HepG2 (cell line): ENCODE measurements around the gene ARHGEF4. TPM values are rescaled to one million over a fixed set of nuclear protein-coding genes. Genes with fewer than 3 reads are reported as not detected.

ENCODE experiments used
- ATAC-seq: fragments of 200-7000 bp; cut with Tn5 transposase; 3 replicates; pipeline ENCODE4 v1.9.1; 2020; ENCODE audit warnings: mild to moderate bottlenecking, moderate library complexity
- BruUV-seq: library from RNA; stranded (reverse); fragments of 400-500 nt; replicated peaks from 2 replicates; lab custom pipeline; 2021; lab: Mats Ljungman, UMichigan
- CTCF ChIA-PET: fragments of 300-600 bp; formaldehyde crosslinking; extraction: SDS; loops from one replicate; lab custom pipeline; 2021; ENCODE audit warnings: low total read pairs, inconsistent platforms, low intra/inter-chr PET ratio; lab: Yijun Ruan, JAX
- POLR2A ChIA-PET: fragments of 350-600 bp; sonication (Branson Sonifier 250); formaldehyde crosslinking; loops from one replicate; lab custom pipeline; 2020; ENCODE audit warnings: antibody characterized with exemption, inconsistent platforms; lab: Yijun Ruan, JAX
- DNase-seq: peaks from one replicate; pipeline ENCODE4 v3.0.0-alpha.2; 2015; ENCODE audit warnings: low spot score
- FAIRE-seq: peaks from 3 replicates; lab custom pipeline; 2011; peaks lifted over from hg19 to GRCh38; lab: Jason Lieb, UNC
- H2AFZ ChIP-seq: one replicate; pipeline ENCODE4 v1.6.1; 2011; ENCODE audit warnings: low read length, inconsistent platforms
- H3K27ac ChIP-seq: fragments of 300-600 bp; 3 replicates; pipeline ENCODE4 v1.8.0; 2011; ENCODE audit warnings: mixed run types, mild to moderate bottlenecking, mixed read lengths, low read length, inconsistent platforms; ENCODE audit not compliant: insufficient read depth; ENCODE audit errors: extremely low read length
- H3K27me3 ChIP-seq, 2 experiments: fragments of 200-600 bp in 1 of 2; 2 replicates in 1 of 2; 3 replicates in 1 of 2; pipeline versions ENCODE4 v1.6.0 to v1.8.0; 2011; ENCODE audit warnings: low read length in 2 of 2, mild to moderate bottlenecking in 2 of 2, moderate library complexity in 2 of 2, inconsistent platforms in 1 of 2; ENCODE audit not compliant: insufficient read depth in 2 of 2, control insufficient read depth in 1 of 2
- H3K36me3 ChIP-seq, 2 experiments: fragments of 200-600 bp in 1 of 2; replicated peaks in 1 of 2; 2 replicates in 1 of 2; 3 replicates in 1 of 2; pipeline versions ENCODE4 v1.5.1 to v1.8.0; 2011; ENCODE audit warnings: low read length in 2 of 2, inconsistent platforms in 1 of 2; ENCODE audit not compliant: insufficient read depth in 2 of 2, control insufficient read depth in 1 of 2
- H3K4me1 ChIP-seq: 2 replicates; pipeline ENCODE4 v1.5.1; 2012; ENCODE audit warnings: low read length, inconsistent platforms; ENCODE audit not compliant: insufficient read depth
- H3K4me2 ChIP-seq: 2 replicates; pipeline ENCODE4 v1.6.0; 2011; ENCODE audit warnings: low read depth, low read length, inconsistent platforms
- H3K4me3 ChIP-seq, 3 experiments: fragments of 200-600 bp in 1 of 3; sonication (generic), shearing (Covaris generic) in 1 of 3; replicated peaks in 1 of 3; 2 replicates each; pipeline ENCODE4 v1.5.1; 2011 to 2016; ENCODE audit warnings: low read length in 3 of 3, inconsistent platforms in 2 of 3, low read depth in 2 of 3, mild to moderate bottlenecking in 2 of 3, control low read depth in 1 of 3, mixed read lengths in 1 of 3; ENCODE audit not compliant: insufficient read depth in 1 of 3
- H3K79me2 ChIP-seq: one replicate; pipeline ENCODE4 v1.6.1; 2011; ENCODE audit warnings: low read length, inconsistent platforms; ENCODE audit not compliant: insufficient read depth
- H3K9ac ChIP-seq: 2 replicates; pipeline ENCODE4 v1.6.0; 2011; ENCODE audit warnings: mild to moderate bottlenecking, low read depth, low read length, inconsistent platforms; ENCODE audit not compliant: insufficient read depth
- H3K9me3 ChIP-seq: 2 replicates; pipeline ENCODE4 v1.5.1; 2012; ENCODE audit warnings: mild to moderate bottlenecking, low read length
- H4K20me1 ChIP-seq: 2 replicates; pipeline ENCODE4 v1.6.0; 2011; ENCODE audit warnings: inconsistent platforms, mild to moderate bottlenecking, low read length, moderate library complexity; ENCODE audit not compliant: insufficient read depth
- CHD4 ChIP-seq: fragments of 200-600 bp; sonication (generic); IDR thresholded peaks from 2 replicates; pipeline ENCODE4 v1.7.0; 2017; ENCODE audit warnings: mild to moderate bottlenecking, low read length, borderline replicate concordance
- NCOA2 ChIP-seq: sonication (generic); formaldehyde crosslinking; IDR thresholded peaks from 2 replicates; pipeline ENCODE4 v1.8.0; 2022; ENCODE audit warnings: inconsistent platforms
- RCOR2 ChIP-seq: IDR thresholded peaks from 2 replicates; pipeline ENCODE4 v1.6.1; 2016; ENCODE audit warnings: missing biosample characterization, missing genetic modification reagents
- SALL1 ChIP-seq: sonication (generic); formaldehyde crosslinking; IDR thresholded peaks from 2 replicates; pipeline ENCODE4 v1.8.0; 2022; ENCODE audit warnings: mild to moderate bottlenecking, missing genetic modification reagents
- SP5 ChIP-seq: IDR thresholded peaks from 2 replicates; pipeline ENCODE4 v1.6.1; 2016; ENCODE audit warnings: low read depth, borderline replicate concordance
- SSRP1 ChIP-seq: IDR thresholded peaks from 2 replicates; pipeline ENCODE4 v1.6.1; 2016; ENCODE audit warnings: control low read depth
- ZBTB38 ChIP-seq: sonication (generic); formaldehyde crosslinking; IDR thresholded peaks from 2 replicates; pipeline ENCODE4 v1.5.1; 2020; ENCODE audit warnings: mild to moderate bottlenecking, missing genetic modification reagents
- ZMAT3 ChIP-seq: sonication (generic); formaldehyde crosslinking; conservative IDR thresholded peaks from 2 replicates; pipeline ENCODE4 v1.7.0; 2021; ENCODE audit warnings: missing genetic modification reagents
- WGBS: methylation state at CpG from one replicate; pipeline ENCODE4 v1.1.6; 2017; ENCODE audit warnings: low lambda C conversion rate; 5-methylcytosine and 5-hydroxymethylcytosine counted together
- in situ Hi-C: cut with HindIII; loops from 2 replicates; pipeline ENCODE4 v1.10.0; 2017; ENCODE audit warnings: low pct_unique_long_range_greater_than_20kb; ENCODE audit not compliant: extremely low pct_ligation_motif_present
- intact Hi-C: fragments of 100-400 bp; cut with micrococcal nuclease; formaldehyde crosslinking; loops from one replicate; pipeline ENCODE4 v1.10.0; 2022; ENCODE audit not compliant: unreplicated experiment
- polyA plus RNA-seq, 8 experiments: library from polyadenylated mRNA; depleted of rRNA in 3 of 8; stranded (reverse) in 7 of 8; unstranded in 1 of 8; fragments of >200 nt; fragmentation: Illumina TruSeq in 4 of 8; extraction: Trizol in 4 of 8; gene quantifications; 2 replicates each; pipeline versions ENCODE4 v1.2.1 to v1.2.3, GENCODE V29; 2011 to 2016; ENCODE audit warnings: low read depth in 4 of 8, missing spikeins in 1 of 8, mixed read lengths in 1 of 8; ENCODE audit not compliant: insufficient read depth in 1 of 8
- total RNA-seq, 5 experiments: library from RNA; depleted of rRNA; stranded (reverse); fragments of >200 nt; fragmentation: Illumina TruSeq; extraction: Trizol; gene quantifications; 2 replicates each; pipeline ENCODE4 v1.2.3, GENCODE V29; 2016; ENCODE audit warnings: low read depth in 1 of 5
- TF ChIP-seq, protein P1 (sequence below): fragments of 450-650 bp; IDR thresholded peaks from 2 replicates; pipeline ENCODE4 v1.6.1; 2017
- TF ChIP-seq, protein P2 (sequence below): sonication (generic); formaldehyde crosslinking; IDR thresholded peaks from 2 replicates; pipeline ENCODE4 v1.5.0; 2020; ENCODE audit warnings: mild to moderate bottlenecking, missing genetic modification reagents
- TF ChIP-seq, protein P3 (sequence below): sonication (generic); formaldehyde crosslinking; IDR thresholded peaks from 2 replicates; pipeline ENCODE4 v1.5.1; 2020; ENCODE audit warnings: mild to moderate bottlenecking, missing genetic modification reagents, moderate library complexity

The ARHGEF4 gene
- total and polyA plus RNA-seq, 2 of the 13 experiments (the other 11 are each of a cell fraction or from before 2014, with no cell fraction given) = 0.11 to 0.13 TPM

DNA sequence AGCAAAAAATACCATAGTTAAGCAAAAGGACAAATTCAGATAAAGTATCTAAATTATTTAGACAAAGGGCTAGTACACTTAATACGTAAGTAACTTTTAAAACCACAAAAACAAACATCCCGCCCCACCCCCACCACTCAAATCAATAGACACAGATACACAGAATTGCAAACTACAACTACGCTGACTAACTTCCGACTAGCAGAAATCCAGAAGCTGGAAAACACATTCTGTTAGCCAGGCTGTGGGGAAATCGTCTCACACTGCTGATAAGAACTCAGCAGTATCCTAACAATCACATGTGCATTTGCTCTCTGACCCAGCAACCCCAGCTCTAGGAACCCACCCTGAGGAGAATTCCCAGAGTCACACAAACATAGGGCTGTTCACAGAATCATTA is 240.0 kb downstream of the ARHGEF4 start (continued):
- TF ChIP-seq, protein P1, sequence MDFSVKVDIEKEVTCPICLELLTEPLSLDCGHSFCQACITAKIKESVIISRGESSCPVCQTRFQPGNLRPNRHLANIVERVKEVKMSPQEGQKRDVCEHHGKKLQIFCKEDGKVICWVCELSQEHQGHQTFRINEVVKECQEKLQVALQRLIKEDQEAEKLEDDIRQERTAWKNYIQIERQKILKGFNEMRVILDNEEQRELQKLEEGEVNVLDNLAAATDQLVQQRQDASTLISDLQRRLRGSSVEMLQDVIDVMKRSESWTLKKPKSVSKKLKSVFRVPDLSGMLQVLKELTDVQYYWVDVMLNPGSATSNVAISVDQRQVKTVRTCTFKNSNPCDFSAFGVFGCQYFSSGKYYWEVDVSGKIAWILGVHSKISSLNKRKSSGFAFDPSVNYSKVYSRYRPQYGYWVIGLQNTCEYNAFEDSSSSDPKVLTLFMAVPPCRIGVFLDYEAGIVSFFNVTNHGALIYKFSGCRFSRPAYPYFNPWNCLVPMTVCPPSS = no peak

DNA sequence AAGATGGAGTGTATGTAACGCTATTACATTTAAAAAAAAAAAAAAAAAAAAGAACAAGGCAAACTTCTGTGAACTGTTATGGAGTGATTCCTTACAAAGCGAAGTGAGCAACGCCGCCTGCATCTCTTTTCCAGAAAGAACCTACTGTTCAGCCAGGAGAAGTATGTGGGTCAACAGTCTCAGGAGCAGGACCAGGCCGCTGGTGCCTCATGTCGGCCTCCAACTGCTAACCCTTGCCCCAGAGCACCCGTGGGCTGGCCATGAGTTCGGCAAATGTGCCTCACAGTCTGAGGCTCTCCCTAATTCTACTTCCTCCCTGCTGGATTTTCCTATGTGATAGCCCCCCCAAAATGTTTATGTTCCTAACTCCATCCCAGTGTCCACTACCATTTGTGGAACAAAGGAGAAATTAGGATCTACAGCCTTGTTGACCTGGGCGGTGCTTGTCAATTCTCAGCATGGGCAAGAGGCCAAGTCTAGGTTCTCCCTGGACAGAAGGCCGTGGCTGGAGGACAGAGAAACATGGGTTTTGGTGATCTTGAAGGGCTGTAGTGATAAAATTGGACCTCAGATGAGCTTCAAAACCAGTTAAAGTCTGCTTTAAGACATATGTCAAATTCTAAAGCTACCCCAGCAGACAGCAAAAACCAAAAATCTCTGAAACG is 240.6 kb downstream of the ARHGEF4 start:
- peak overlapping the region; percentile 16; the same call in 1 of the 2 replicates for H3K4me2 ChIP-seq
- no peak overlapping the region for H3K4me3 ChIP-seq
- FAIRE-seq (no peak), ATAC-seq (peak; percentile 70), DNase-seq (no peak)
- H2AFZ ChIP-seq = no peak overlapping the region
- no peaks in the 10 kb centered on the region for H3K27me3 ChIP-seq
- TF ChIP-seq ZMAT3 (CRISPR knock-in tag) (0 out of 2 replicates have a peak, but pooled peaks have one; percentile 46), CHD4 (no peak), NCOA2 (CRISPR knock-in tag) (0 out of 2 replicates have a peak, but pooled peaks have one; percentile 1), SSRP1 (CRISPR knock-in tag) (no peak), SP5 (CRISPR knock-in tag) (0 out of 2 replicates have a peak, but pooled peaks have one; percentile 10), SALL1 (peak; percentile 40; the same call in 1 of the 2 replicates), RCOR2 (CRISPR knock-in tag) (0 out of 2 replicates have a peak, but pooled peaks have one; percentile 11), ZBTB38 (CRISPR knock-in tag) (peak; percentile 72; the same call in 1 of the 2 replicates)
- TF ChIP-seq, protein P2, sequence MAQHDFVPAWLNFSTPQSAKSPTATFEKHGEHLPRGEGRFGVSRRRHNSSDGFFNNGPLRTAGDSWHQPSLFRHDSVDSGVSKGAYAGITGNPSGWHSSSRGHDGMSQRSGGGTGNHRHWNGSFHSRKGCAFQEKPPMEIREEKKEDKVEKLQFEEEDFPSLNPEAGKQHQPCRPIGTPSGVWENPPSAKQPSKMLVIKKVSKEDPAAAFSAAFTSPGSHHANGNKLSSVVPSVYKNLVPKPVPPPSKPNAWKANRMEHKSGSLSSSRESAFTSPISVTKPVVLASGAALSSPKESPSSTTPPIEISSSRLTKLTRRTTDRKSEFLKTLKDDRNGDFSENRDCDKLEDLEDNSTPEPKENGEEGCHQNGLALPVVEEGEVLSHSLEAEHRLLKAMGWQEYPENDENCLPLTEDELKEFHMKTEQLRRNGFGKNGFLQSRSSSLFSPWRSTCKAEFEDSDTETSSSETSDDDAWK (CRISPR knock-in tag) = no peak
- TF ChIP-seq, protein P3, sequence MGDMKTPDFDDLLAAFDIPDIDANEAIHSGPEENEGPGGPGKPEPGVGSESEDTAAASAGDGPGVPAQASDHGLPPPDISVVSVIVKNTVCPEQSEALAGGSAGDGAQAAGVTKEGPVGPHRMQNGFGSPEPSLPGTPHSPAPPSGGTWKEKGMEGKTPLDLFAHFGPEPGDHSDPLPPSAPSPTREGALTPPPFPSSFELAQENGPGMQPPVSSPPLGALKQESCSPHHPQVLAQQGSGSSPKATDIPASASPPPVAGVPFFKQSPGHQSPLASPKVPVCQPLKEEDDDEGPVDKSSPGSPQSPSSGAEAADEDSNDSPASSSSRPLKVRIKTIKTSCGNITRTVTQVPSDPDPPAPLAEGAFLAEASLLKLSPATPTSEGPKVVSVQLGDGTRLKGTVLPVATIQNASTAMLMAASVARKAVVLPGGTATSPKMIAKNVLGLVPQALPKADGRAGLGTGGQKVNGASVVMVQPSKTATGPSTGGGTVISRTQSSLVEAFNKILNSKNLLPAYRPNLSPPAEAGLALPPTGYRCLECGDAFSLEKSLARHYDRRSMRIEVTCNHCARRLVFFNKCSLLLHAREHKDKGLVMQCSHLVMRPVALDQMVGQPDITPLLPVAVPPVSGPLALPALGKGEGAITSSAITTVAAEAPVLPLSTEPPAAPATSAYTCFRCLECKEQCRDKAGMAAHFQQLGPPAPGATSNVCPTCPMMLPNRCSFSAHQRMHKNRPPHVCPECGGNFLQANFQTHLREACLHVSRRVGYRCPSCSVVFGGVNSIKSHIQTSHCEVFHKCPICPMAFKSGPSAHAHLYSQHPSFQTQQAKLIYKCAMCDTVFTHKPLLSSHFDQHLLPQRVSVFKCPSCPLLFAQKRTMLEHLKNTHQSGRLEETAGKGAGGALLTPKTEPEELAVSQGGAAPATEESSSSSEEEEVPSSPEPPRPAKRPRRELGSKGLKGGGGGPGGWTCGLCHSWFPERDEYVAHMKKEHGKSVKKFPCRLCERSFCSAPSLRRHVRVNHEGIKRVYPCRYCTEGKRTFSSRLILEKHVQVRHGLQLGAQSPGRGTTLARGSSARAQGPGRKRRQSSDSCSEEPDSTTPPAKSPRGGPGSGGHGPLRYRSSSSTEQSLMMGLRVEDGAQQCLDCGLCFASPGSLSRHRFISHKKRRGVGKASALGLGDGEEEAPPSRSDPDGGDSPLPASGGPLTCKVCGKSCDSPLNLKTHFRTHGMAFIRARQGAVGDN = peak; percentile 60
- H3K27ac ChIP-seq = peak overlapping the region; percentile 36
- peaks cover 65% of the 10 kb centered on the region for H3K79me2 ChIP-seq
- TSS peak; percentile 1 for BruUV-seq
- peaks cover 42 to 83% of the 10 kb centered on the region in 2 experiments for H3K36me3 ChIP-seq
- WGBS = 78% methylated on average over 11 of the region's 11 CpGs
- intact Hi-C loops = no loop called here
- ChIA-PET POLR2A (interaction anchor here (2.6 kb wide), 1 partner anchor 16 kb away, joined by 17 read pairs; the partner anchor contains the start of gene FAM168B), CTCF (no interaction called here)
- H3K9ac ChIP-seq = no peak overlapping the region
- H3K9me3 ChIP-seq = no peaks in the 10 kb centered on the region
- in situ Hi-C loops = no loop called here
- H3K4me1 ChIP-seq = peaks cover 39% of the 10 kb centered on the region
- peaks cover 41% of the 10 kb centered on the region; the same call in 1 of the 2 replicates for H4K20me1 ChIP-seq
